GM18526 (cell line): ENCODE data around the gene SH3PXD2A.

Source experiments
- POLR2A ChIP-seq: IDR thresholded peaks from 3 replicates; pipeline ENCODE4 v1.6.1; 2011; ENCODE audit not compliant: insufficient read length; ENCODE audit errors: extremely low read depth

The SH3PXD2A gene, protein sequence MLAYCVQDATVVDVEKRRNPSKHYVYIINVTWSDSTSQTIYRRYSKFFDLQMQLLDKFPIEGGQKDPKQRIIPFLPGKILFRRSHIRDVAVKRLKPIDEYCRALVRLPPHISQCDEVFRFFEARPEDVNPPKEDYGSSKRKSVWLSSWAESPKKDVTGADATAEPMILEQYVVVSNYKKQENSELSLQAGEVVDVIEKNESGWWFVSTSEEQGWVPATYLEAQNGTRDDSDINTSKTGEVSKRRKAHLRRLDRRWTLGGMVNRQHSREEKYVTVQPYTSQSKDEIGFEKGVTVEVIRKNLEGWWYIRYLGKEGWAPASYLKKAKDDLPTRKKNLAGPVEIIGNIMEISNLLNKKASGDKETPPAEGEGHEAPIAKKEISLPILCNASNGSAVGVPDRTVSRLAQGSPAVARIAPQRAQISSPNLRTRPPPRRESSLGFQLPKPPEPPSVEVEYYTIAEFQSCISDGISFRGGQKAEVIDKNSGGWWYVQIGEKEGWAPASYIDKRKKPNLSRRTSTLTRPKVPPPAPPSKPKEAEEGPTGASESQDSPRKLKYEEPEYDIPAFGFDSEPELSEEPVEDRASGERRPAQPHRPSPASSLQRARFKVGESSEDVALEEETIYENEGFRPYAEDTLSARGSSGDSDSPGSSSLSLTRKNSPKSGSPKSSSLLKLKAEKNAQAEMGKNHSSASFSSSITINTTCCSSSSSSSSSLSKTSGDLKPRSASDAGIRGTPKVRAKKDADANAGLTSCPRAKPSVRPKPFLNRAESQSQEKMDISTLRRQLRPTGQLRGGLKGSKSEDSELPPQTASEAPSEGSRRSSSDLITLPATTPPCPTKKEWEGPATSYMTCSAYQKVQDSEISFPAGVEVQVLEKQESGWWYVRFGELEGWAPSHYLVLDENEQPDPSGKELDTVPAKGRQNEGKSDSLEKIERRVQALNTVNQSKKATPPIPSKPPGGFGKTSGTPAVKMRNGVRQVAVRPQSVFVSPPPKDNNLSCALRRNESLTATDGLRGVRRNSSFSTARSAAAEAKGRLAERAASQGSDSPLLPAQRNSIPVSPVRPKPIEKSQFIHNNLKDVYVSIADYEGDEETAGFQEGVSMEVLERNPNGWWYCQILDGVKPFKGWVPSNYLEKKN

GRCh38 chr10:103855424-103855823, at the start of gene SH3PXD2A:
TSS of gene SH3PXD2A (minus strand) at chr10:103855576. CDS start at chr10:103855266, 310 bp downstream.
- TF ChIP-seq POLR2A = no peak

- no peak for TF ChIP-seq POLR2A
Measured at GRCh38 chr10:103901299-103901698, 45.9 kb upstream of the SH3PXD2A start.

GRCh38 chr10:103899312-103899711, 43.9 kb upstream of the SH3PXD2A start:
- TF ChIP-seq POLR2A = no peak

GRCh38 chr10:103897241-103897774, 41.9 kb upstream of the SH3PXD2A start:
- no peak for TF ChIP-seq POLR2A

GRCh38 chr10:103896225-103896624, 40.8 kb upstream of the SH3PXD2A start:
- TF ChIP-seq POLR2A = no peak

DNA sequence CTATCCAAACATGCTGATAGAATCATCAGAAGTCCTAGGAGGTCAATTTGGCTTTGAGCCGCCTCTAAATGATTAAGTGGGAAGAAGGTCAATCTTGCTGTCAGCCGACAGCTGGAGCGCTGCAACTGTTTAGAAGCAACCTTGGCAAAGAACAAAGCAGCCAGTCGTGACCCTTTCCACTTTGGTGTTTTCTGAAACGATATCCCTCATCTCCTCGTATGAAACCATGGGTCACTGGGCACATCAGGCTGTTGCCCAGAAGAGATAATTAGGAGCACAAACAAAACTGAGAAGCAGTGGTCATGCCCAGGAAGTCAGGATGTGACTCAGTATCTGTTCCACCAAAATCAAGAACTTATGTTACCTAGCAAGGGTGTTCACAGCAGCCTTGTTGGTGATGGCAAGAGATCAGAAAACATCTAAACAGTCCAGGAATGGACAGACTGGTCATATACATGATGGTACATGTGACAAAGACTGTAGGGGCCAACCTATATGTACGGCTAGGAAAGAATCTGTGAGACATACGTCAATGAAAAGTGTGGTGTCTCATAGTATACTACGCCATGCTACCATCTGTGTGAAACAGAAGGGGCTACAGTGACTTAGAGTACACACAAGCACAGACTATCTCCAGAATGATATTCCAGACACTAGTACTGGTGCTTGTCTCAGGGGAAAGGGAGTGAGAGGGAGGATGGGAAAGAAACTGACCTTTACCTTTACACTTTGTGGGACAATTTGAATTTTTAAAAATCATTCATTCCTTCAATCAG, 40.2 kb upstream of the SH3PXD2A start:
- no peak for TF ChIP-seq POLR2A

- no peak for TF ChIP-seq POLR2A
Measured at GRCh38 chr10:103894441-103894864, 39.1 kb upstream of the SH3PXD2A start.

GRCh38 chr10:103893817-103894216, 38.4 kb upstream of the SH3PXD2A start:
- no peak for TF ChIP-seq POLR2A

- no peak for TF ChIP-seq POLR2A
Measured at GRCh38 chr10:103892181-103892580, 36.8 kb upstream of the SH3PXD2A start.

GRCh38 chr10:103890688-103891087, 35.3 kb upstream of the SH3PXD2A start:
- no peak for TF ChIP-seq POLR2A

GRCh38 chr10:103890194-103890658, 34.9 kb upstream of the SH3PXD2A start:
- TF ChIP-seq POLR2A = no peak

GRCh38 chr10:103889121-103889720, 33.8 kb upstream of the SH3PXD2A start:
- TF ChIP-seq POLR2A = no peak

- TF ChIP-seq POLR2A = no peak
Measured at GRCh38 chr10:103888113-103888841, 32.9 kb upstream of the SH3PXD2A start.

DNA sequence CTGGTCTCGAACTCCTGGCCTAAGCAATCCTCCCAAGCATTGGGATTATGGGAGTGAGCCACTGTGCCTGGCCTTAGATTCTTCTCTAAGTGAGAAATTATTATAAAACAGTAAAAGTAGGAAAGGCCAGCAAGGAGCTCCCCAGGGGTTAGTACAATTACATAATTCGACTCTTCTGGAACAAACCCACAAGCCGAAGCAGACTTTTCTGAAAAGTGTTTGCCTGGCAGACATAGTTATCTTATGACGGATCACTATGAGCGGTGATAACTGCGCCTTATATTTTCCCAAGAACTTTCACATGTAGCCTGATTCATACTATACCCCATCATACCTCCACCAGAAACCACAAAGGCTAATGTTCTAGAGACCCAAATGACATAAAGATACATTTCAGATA, 30.2 kb upstream of the SH3PXD2A start:
- no peak for TF ChIP-seq POLR2A

GRCh38 chr10:103884681-103885139, 29.3 kb upstream of the SH3PXD2A start:
- no peak for TF ChIP-seq POLR2A
